ENCODE results near the gene SBNO2. TPM values are rescaled to one million over a fixed set of nuclear protein-coding genes. Genes with fewer than 3 reads are reported as not detected.
A peak's percentile ranks its signal among the peaks of the same experiment; 100 is the strongest.

SBNO2 gene
- polyA plus RNA-seq, 1 experiment: 9.9 TPM

DNA sequence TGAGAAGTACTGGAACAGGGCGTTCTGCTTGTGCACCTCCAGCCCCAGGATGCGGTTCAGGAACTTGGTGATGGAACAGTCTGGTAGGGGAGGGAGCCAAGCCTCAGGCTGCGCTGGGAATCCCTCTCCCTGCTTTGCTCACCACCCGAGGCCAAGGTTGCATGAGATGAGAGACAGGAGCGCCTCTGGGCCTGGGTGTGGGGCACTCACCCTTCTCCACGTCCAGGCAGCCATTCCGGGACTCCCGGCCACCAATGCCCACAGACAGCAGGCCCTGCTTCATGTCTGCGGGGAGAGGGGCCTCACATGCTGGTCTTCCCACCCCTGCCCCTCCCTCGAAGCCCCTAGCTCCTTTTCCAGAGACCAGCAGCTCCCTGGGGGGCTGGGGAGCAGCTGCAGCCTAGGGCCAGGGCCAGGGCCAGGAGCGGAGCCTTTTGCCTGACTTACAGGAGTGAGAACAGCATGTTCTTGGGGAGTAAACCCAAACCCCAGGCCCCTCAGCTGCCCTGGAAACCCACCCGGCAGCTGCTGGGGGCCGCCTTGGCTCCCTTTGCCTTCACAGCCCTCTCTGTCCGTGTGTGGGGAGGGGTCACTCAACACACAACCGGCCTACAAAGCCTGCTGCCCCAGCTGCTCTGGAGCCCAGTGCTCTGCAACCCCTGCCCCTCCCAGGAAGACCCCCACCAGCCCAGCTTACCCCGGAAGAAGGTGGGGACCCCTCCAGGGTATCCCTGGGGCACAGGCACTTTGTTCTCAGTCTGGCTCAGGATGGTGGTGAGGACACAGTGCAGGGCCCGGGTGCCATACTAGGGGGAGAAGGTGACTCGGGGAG lies 63.0 kb downstream of the SBNO2 start:
- ChIA-PET POLR2A (interaction anchor here (0.6 kb wide), 2 partner anchors 74 to 607 kb away, joined by 3 to 7 read pairs; no protein-coding TSS in a partner anchor), CTCF (interaction anchor here (3.6 kb wide), 1 partner anchor 82 kb away, joined by 52 read pairs; no protein-coding TSS in a partner anchor)
- no peak for TF ChIP-seq CTCF (IDR thresholded peaks at IDR 0.05; ENCODE audit: low read depth, low read length)
- H3K27me3 ChIP-seq (ENCODE audit: control insufficient read depth, insufficient read depth, low read length): no peaks in the 10 kb centered on the region
- H3K4me3 ChIP-seq (ENCODE audit: low read depth, low read length): no peak overlapping the region
- H3K9me3 ChIP-seq (ENCODE audit: control insufficient read depth, insufficient read depth, low read length): peaks cover 19% of the 10 kb centered on the region; the same call in 1 of the 2 replicates
- no peak for DNase-seq (ENCODE audit: low read depth, low spot score)
- peak overlapping the region; percentile 31 for H3K27ac ChIP-seq (ENCODE audit: low read depth, low read length)

DNA sequence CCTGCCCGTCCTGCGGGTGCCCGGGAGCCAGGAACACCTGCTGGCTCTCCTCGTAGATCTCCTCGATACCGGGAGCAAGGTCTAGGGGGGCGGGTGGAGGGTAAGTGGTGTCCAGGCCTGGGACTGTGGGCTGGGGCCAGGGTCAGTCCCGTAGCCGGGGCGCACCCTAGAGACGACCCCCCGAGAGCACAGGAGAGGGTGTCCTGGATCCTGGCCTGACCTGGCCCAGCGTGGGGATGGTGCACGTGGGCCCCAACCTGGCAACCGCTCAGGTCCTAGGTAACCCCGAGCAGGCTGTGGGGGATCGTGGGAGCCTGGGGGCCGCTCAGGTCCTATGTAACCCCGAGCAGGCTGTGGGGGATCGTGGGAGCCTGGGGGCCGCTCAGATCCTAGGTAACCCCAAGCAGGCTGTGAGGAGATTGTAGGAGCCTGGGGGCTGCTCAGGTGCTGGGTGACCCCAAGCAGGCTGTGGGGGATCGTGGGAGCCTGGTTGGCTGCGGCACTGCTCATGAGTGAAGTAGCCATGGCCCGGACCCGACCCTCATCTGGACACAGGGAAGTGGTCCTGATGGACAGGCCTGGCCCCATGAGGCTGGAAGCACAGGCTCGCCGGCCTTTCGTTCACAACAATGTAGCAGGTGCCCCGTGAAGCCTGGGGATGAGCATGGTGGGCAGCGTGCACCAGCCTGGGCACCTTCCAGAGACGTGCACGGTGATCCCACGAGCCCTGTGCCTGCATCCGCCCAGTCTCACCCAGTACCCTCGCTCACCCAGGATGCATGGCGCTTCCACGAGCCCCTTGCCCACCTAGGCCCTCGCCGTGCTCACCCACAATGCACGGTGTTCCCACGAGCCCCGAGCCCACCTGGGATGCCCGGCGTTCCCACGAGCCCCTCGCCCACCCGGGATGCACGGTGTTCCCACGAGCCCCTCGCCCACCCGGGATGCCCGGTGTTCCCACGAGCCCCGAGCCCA lies 64.1 kb downstream of the SBNO2 start:
- no peak for TF ChIP-seq CTCF (IDR thresholded peaks at IDR 0.05; ENCODE audit: low read depth, low read length)
- ChIA-PET POLR2A (no interaction called here), CTCF (no interaction called here)
- H3K4me3 ChIP-seq (ENCODE audit: low read depth, low read length): no peak overlapping the region
- no peaks in the 10 kb centered on the region for H3K27me3 ChIP-seq (ENCODE audit: control insufficient read depth, insufficient read depth, low read length)
- no peak overlapping the region for H3K27ac ChIP-seq (ENCODE audit: low read depth, low read length)
- no peak for DNase-seq (ENCODE audit: low read depth, low spot score)
- peaks cover 19% of the 10 kb centered on the region; the same call in 1 of the 2 replicates for H3K9me3 ChIP-seq (ENCODE audit: control insufficient read depth, insufficient read depth, low read length)

GRCh38 chr19:1109032-1109551 lies 65.0 kb downstream of the SBNO2 start:
- peaks cover 19% of the 10 kb centered on the region; the same call in 1 of the 2 replicates for H3K9me3 ChIP-seq (ENCODE audit: control insufficient read depth, insufficient read depth, low read length)
- H3K27me3 ChIP-seq (ENCODE audit: control insufficient read depth, insufficient read depth, low read length): no peaks in the 10 kb centered on the region
- no peak for TF ChIP-seq CTCF (IDR thresholded peaks at IDR 0.05; ENCODE audit: low read depth, low read length)
- DNase-seq (ENCODE audit: low read depth, low spot score): no peak
- H3K4me3 ChIP-seq (ENCODE audit: low read depth, low read length): no peak overlapping the region
- CTCF ChIA-PET: no interaction called here
- H3K27ac ChIP-seq (ENCODE audit: low read depth, low read length): no peak overlapping the region
- POLR2A ChIA-PET: no interaction called here

GRCh38 chr19:1108291-1109031 lies 65.6 kb downstream of the SBNO2 start:
- ChIA-PET POLR2A (no interaction called here), CTCF (no interaction called here)
- no peak overlapping the region for H3K27ac ChIP-seq (ENCODE audit: low read depth, low read length)
- DNase-seq (ENCODE audit: low read depth, low spot score): no peak
- TF ChIP-seq CTCF (IDR thresholded peaks at IDR 0.05; ENCODE audit: low read depth, low read length): no peak
- H3K27me3 ChIP-seq (ENCODE audit: control insufficient read depth, insufficient read depth, low read length): no peaks in the 10 kb centered on the region
- peaks cover 19% of the 10 kb centered on the region; the same call in 1 of the 2 replicates for H3K9me3 ChIP-seq (ENCODE audit: control insufficient read depth, insufficient read depth, low read length)
- H3K4me3 ChIP-seq (ENCODE audit: low read depth, low read length): no peak overlapping the region
